Smooth muscle cell (in vitro differentiated cells): Measurements from ENCODE around the gene FAM3B. TPM values are rescaled to one million over a fixed set of nuclear protein-coding genes. Genes with fewer than 3 reads are reported as not detected.

Source experiments
- DNase-seq: peaks from one replicate; lab custom pipeline; 2025; ENCODE audit not compliant: unreplicated experiment; lab: John Stamatoyannopoulos, UW
- H2AFZ ChIP-seq: fragments of 200-600 bp; sonication (generic); 2 replicates; pipeline ENCODE4 v1.6.0; 2016; ENCODE audit warnings: antibody characterized with exemption, low read depth, mild to moderate bottlenecking
- H3F3A ChIP-seq: fragments of 200-600 bp; sonication (generic); 2 replicates; pipeline ENCODE4 v1.6.0; 2017; ENCODE audit warnings: antibody characterized with exemption, low read depth
- H3K27ac ChIP-seq: fragments of 200-600 bp; sonication (generic); 2 replicates; pipeline ENCODE4 v1.5.1; 2016; ENCODE audit warnings: low read depth, mild to moderate bottlenecking
- H3K27me3 ChIP-seq: fragments of 200-600 bp; sonication (generic); 2 replicates; pipeline ENCODE4 v1.6.1; 2016; ENCODE audit warnings: low read depth, mild to moderate bottlenecking
- H3K36me3 ChIP-seq: fragments of 200-600 bp; sonication (generic); 2 replicates; pipeline ENCODE4 v1.5.1; 2016; ENCODE audit warnings: low read depth
- H3K4me1 ChIP-seq: fragments of 200-600 bp; sonication (generic); 2 replicates; pipeline ENCODE4 v1.5.1; 2016; ENCODE audit warnings: low read depth
- H3K4me2 ChIP-seq: fragments of 200-600 bp; sonication (generic); 2 replicates; pipeline ENCODE4 v1.6.0; 2016; ENCODE audit warnings: mild to moderate bottlenecking
- H3K4me3 ChIP-seq: fragments of 200-600 bp; sonication (generic); 2 replicates; pipeline ENCODE4 v1.5.1; 2016; ENCODE audit warnings: mild to moderate bottlenecking
- H3K79me2 ChIP-seq: fragments of 200-600 bp; sonication (generic); 2 replicates; pipeline ENCODE4 v1.6.0; 2016; ENCODE audit warnings: low read depth, mild to moderate bottlenecking
- H3K9ac ChIP-seq: fragments of 200-600 bp; sonication (generic); 2 replicates; pipeline ENCODE4 v1.6.0; 2016; ENCODE audit warnings: low read depth
- H3K9me3 ChIP-seq: fragments of 200-600 bp; sonication (generic); replicated peaks from 2 replicates; pipeline ENCODE4 v1.5.1; 2016; ENCODE audit warnings: low read depth
- H4K20me1 ChIP-seq: fragments of 200-600 bp; sonication (generic); 2 replicates; pipeline ENCODE4 v1.6.0; 2016; ENCODE audit warnings: low read depth
- CTCF ChIP-seq: fragments of 200-600 bp; sonication (generic); IDR thresholded peaks from 2 replicates; pipeline ENCODE4 v1.5.1; 2017; ENCODE audit warnings: borderline replicate concordance, mild to moderate bottlenecking, antibody characterized with exemption; ENCODE audit not compliant: insufficient read depth, poor library complexity, severe bottlenecking
- WGBS: methylation state at CpG from one replicate; pipeline ENCODE4 v1.1.7; 2016; ENCODE audit warnings: low lambda C conversion rate; 5-methylcytosine and 5-hydroxymethylcytosine counted together
- polyA plus RNA-seq: library from polyadenylated mRNA; unstranded; fragments of >200 nt; fragmentation: Nextera tagmentation; extraction: Ambion mirVana; gene quantifications from 2 replicates; pipeline ENCODE4 v1.2.1, GENCODE V29; 2016
- total RNA-seq: library from RNA; depleted of rRNA; stranded (reverse); fragments of >200 nt; gene quantifications from 2 replicates; pipeline ENCODE4 v1.2.3, GENCODE V29; 2014

FAM3B gene
- total and polyA plus RNA-seq, 2 experiments from 2014 or later: 0.18 TPM; not detected in 1

- no peak overlapping the region for H3K4me2 ChIP-seq
- H4K20me1 ChIP-seq: no peaks in the 10 kb centered on the region
- no peaks in the 10 kb centered on the region for H3K79me2 ChIP-seq
- H2AFZ ChIP-seq: no peak overlapping the region
- no peaks in the 10 kb centered on the region for H3K27me3 ChIP-seq
- H3F3A ChIP-seq: no peaks in the 10 kb centered on the region
- H3K9ac ChIP-seq: no peak overlapping the region
- no peaks in the 10 kb centered on the region for H3K4me1 ChIP-seq
- DNase-seq: no peak
- H3K4me3 ChIP-seq: no peak overlapping the region
- H3K9me3 ChIP-seq: no peaks in the 10 kb centered on the region
- no peak overlapping the region for H3K27ac ChIP-seq
- WGBS: 95% methylated on average over 1 of the region's 1 CpG
- H3K36me3 ChIP-seq: no peaks in the 10 kb centered on the region
- no peak for TF ChIP-seq CTCF
Measured at GRCh38 chr21:41333752-41334151, 17.2 kb downstream of the FAM3B start.

- Histone ChIP-seq H3K9me3 (no peaks in the 10 kb centered on the region), H3K36me3 (no peaks in the 10 kb centered on the region), H3F3A (no peaks in the 10 kb centered on the region), H3K79me2 (no peaks in the 10 kb centered on the region), H3K9ac (no peak overlapping the region), H4K20me1 (no peaks in the 10 kb centered on the region), H3K4me2 (no peak overlapping the region), H3K4me3 (no peak overlapping the region), H3K27ac (no peak overlapping the region), H3K27me3 (no peaks in the 10 kb centered on the region), H2AFZ (no peak overlapping the region), H3K4me1 (no peaks in the 10 kb centered on the region)
- no peak for TF ChIP-seq CTCF
- WGBS: 93% methylated on average over 3 of the region's 3 CpGs
- DNase-seq: no peak
Measured at GRCh38 chr21:41337515-41337914, 20.9 kb downstream of the FAM3B start.

- H3K36me3 ChIP-seq: no peaks in the 10 kb centered on the region
- H3K9ac ChIP-seq: no peak overlapping the region
- H2AFZ ChIP-seq: no peak overlapping the region
- no peaks in the 10 kb centered on the region for H4K20me1 ChIP-seq
- H3K9me3 ChIP-seq: no peaks in the 10 kb centered on the region
- TF ChIP-seq CTCF: no peak
- no peak overlapping the region for H3K27ac ChIP-seq
- no peaks in the 10 kb centered on the region for H3F3A ChIP-seq
- no peaks in the 10 kb centered on the region for H3K4me1 ChIP-seq
- H3K27me3 ChIP-seq: no peaks in the 10 kb centered on the region
- H3K4me3 ChIP-seq: no peak overlapping the region
- H3K4me2 ChIP-seq: no peak overlapping the region
- DNase-seq: no peak
- no peaks in the 10 kb centered on the region for H3K79me2 ChIP-seq
- 90% methylated on average over 8 of the region's 8 CpGs for WGBS
Measured at GRCh38 chr21:41338455-41338854, 21.9 kb downstream of the FAM3B start.

- H3K36me3 ChIP-seq: no peaks in the 10 kb centered on the region
- no peak overlapping the region for H3K4me2 ChIP-seq
- H3K27me3 ChIP-seq: no peaks in the 10 kb centered on the region
- WGBS: 91% methylated on average over 4 of the region's 4 CpGs
- H4K20me1 ChIP-seq: no peaks in the 10 kb centered on the region
- DNase-seq: no peak
- H3K4me1 ChIP-seq: no peaks in the 10 kb centered on the region
- H3K9me3 ChIP-seq: no peaks in the 10 kb centered on the region
- no peak for TF ChIP-seq CTCF
- no peak overlapping the region for H3K9ac ChIP-seq
- H3K4me3 ChIP-seq: no peak overlapping the region
- no peak overlapping the region for H2AFZ ChIP-seq
- no peak overlapping the region for H3K27ac ChIP-seq
- no peaks in the 10 kb centered on the region for H3K79me2 ChIP-seq
- H3F3A ChIP-seq: no peaks in the 10 kb centered on the region
Measured at GRCh38 chr21:41342035-41342434, 25.4 kb downstream of the FAM3B start.
